Fibroblast of mammary gland (primary cell): ENCODE data around the gene TRIM14.

Experiments
- DNase-seq: peaks from one replicate; pipeline ENCODE4 v3.0.0-alpha.2; 2010; ENCODE audit warnings: low read depth
- H3K4me3 ChIP-seq: 2 replicates; pipeline ENCODE4 v1.5.1; 2011; ENCODE audit warnings: low read depth, mild to moderate bottlenecking, low read length, moderate library complexity; ENCODE audit not compliant: control insufficient read depth
- CTCF ChIP-seq: conservative IDR thresholded peaks from 2 replicates; pipeline ENCODE4 v1.5.1; 2011; ENCODE audit warnings: low read depth, low read length, inconsistent platforms; ENCODE audit not compliant: control insufficient read depth, insufficient read depth

Gene TRIM14

GRCh38 chr9:98045234-98046179, 73.5 kb downstream of the TRIM14 start:
- peak overlapping the region; percentile 52 for H3K4me3 ChIP-seq
- DNase-seq = peak; percentile 74
- no peak for TF ChIP-seq CTCF

GRCh38 chr9:98043915-98044314, 75.1 kb downstream of the TRIM14 start:
- TF ChIP-seq CTCF = no peak
- no peak for DNase-seq

GRCh38 chr9:98040212-98040611, 78.8 kb downstream of the TRIM14 start:
- no peak overlapping the region for H3K4me3 ChIP-seq
- TF ChIP-seq CTCF = no peak
- no peak for DNase-seq

More at GRCh38 chr9:98043915-98044314, 75.1 kb downstream of the TRIM14 start:
- H3K4me3 ChIP-seq = no peak overlapping the region

- no peak for TF ChIP-seq CTCF
- H3K4me3 ChIP-seq = no peak overlapping the region
- no peak for DNase-seq
These were observed 79.4 kb downstream of the TRIM14 start for GRCh38 chr9:98039607-98040017.

GRCh38 chr9:98038958-98039357, 80.1 kb downstream of the TRIM14 start:
- H3K4me3 ChIP-seq = no peak overlapping the region
- no peak for TF ChIP-seq CTCF
- no peak for DNase-seq

- no peak for DNase-seq
- no peak overlapping the region for H3K4me3 ChIP-seq
- no peak for TF ChIP-seq CTCF
These were observed 81.7 kb downstream of the TRIM14 start for GRCh38 chr9:98037357-98037756.
